GM12878 (cell line): ENCODE data around the gene DRAP1. TPM values are rescaled to one million over a fixed set of nuclear protein-coding genes. Genes with fewer than 3 reads are reported as not detected.
A peak's percentile ranks its signal among the peaks of the same experiment; 100 is the strongest.

Experiments
- ATAC-seq: fragments of 200-7000 bp; cut with Tn5 transposase; 3 replicates; pipeline ENCODE4 v1.9.1; 2020; ENCODE audit warnings: mild to moderate bottlenecking, moderate library complexity
- BruUV-seq: library from RNA; stranded (reverse); fragments of 400-500 nt; replicated peaks from 2 replicates; lab custom pipeline; 2021; lab: Mats Ljungman, UMichigan
- CTCF ChIA-PET: fragments of 300-600 bp; sonication (Branson Sonifier 250); formaldehyde crosslinking; extraction: SDS; loops from one replicate; lab custom pipeline; 2021; ENCODE audit warnings: inconsistent platforms; lab: Yijun Ruan, JAX
- POLR2A ChIA-PET: fragments of 350-600 bp; formaldehyde crosslinking; extraction: SDS; loops from one replicate; lab custom pipeline; 2021; ENCODE audit warnings: inconsistent platforms; lab: Charles Lee
- RAD21 ChIA-PET: fragments of 300-600 bp; sonication (Branson Sonifier 250); formaldehyde crosslinking; loops from one replicate; lab custom pipeline; 2023; ENCODE audit warnings: antibody characterized with exemption; ENCODE audit not compliant: unreplicated experiment; lab: Charles Lee
- SMC1A ChIA-PET: fragments of 300-600 bp; sonication (Branson Sonifier 250); formaldehyde crosslinking; loops from one replicate; lab custom pipeline; 2023; ENCODE audit not compliant: unreplicated experiment, uncharacterized antibody; lab: Charles Lee
- DNase-seq: peaks from one replicate; pipeline ENCODE4 v3.0.0-alpha.2; 2011; ENCODE audit warnings: low read depth, low spot score
- FAIRE-seq: peaks from 3 replicates; lab custom pipeline; 2011; peaks lifted over from hg19 to GRCh38; lab: Jason Lieb, UNC
- H2AFZ ChIP-seq: 2 replicates; pipeline ENCODE4 v1.6.0; 2011; ENCODE audit warnings: low read depth, low read length, control low read depth; ENCODE audit not compliant: control insufficient read depth
- H3K27ac ChIP-seq: 2 replicates; pipeline ENCODE4 v1.5.1; 2011; ENCODE audit warnings: control low read depth; ENCODE audit not compliant: control insufficient read depth, insufficient read depth
- H3K27me3 ChIP-seq, 2 experiments: replicated peaks in 1 of 2; 2 replicates each; pipeline versions ENCODE4 v1.6.0 to v1.6.1; 2011; ENCODE audit warnings: low read length in 1 of 2; ENCODE audit not compliant: control insufficient read depth in 2 of 2, insufficient read depth in 2 of 2
- H3K36me3 ChIP-seq, 2 experiments: 2 replicates each; pipeline ENCODE4 v1.5.1; 2011; ENCODE audit warnings: low read length in 1 of 2; ENCODE audit not compliant: control insufficient read depth in 2 of 2, insufficient read depth in 2 of 2
- H3K4me1 ChIP-seq: 2 replicates; pipeline ENCODE4 v1.6.1; 2011; ENCODE audit warnings: mild to moderate bottlenecking, low read length, moderate library complexity, mixed read lengths; ENCODE audit not compliant: control insufficient read depth, insufficient read depth
- H3K4me2 ChIP-seq: 2 replicates; pipeline ENCODE4 v1.6.0; 2011; ENCODE audit warnings: control low read depth; ENCODE audit not compliant: control insufficient read depth, insufficient read depth
- H3K4me3 ChIP-seq: fragments of 200-600 bp; sonication (generic); 2 replicates; pipeline ENCODE4 v1.5.1; 2016
- H3K79me2 ChIP-seq: 2 replicates; pipeline ENCODE4 v1.6.0; 2011; ENCODE audit warnings: low read length; ENCODE audit not compliant: control insufficient read depth, insufficient read depth
- H3K9ac ChIP-seq: 2 replicates; pipeline ENCODE4 v1.8.0; 2011; ENCODE audit warnings: low read length, control low read depth, mixed read lengths; ENCODE audit not compliant: control insufficient read depth, insufficient read depth
- H3K9me3 ChIP-seq: replicated peaks from 3 replicates; pipeline ENCODE4 v1.5.1; 2011; ENCODE audit warnings: mild to moderate bottlenecking, low read length; ENCODE audit not compliant: control insufficient read depth, insufficient read depth
- H4K20me1 ChIP-seq: 2 replicates; pipeline ENCODE4 v1.6.0; 2011; ENCODE audit not compliant: control insufficient read depth, insufficient read depth
- CEBPZ ChIP-seq: fragments of 150-350 bp; IDR thresholded peaks from 2 replicates; pipeline ENCODE4 v1.6.1; 2016; ENCODE audit warnings: low read depth, low read length
- CTCF ChIP-seq, 3 experiments: IDR thresholded peaks in 2 of 3; conservative IDR thresholded peaks in 1 of 3; 2 replicates each; pipeline ENCODE4 v1.5.1; 2011; ENCODE audit warnings: low read depth in 3 of 3, low read length in 3 of 3, mild to moderate bottlenecking in 3 of 3, control low read depth in 2 of 3, moderate library complexity in 2 of 3, inconsistent platforms in 1 of 3, mixed read lengths in 1 of 3; ENCODE audit not compliant: control insufficient read depth in 2 of 3, insufficient read depth in 1 of 3; ENCODE audit errors: extremely low read depth in 1 of 3
- CUX1 ChIP-seq: IDR thresholded peaks from 2 replicates; pipeline ENCODE4 v1.6.1; 2012; ENCODE audit warnings: improper control_type of control experiment, low read depth, low read length; ENCODE audit not compliant: insufficient replicate concordance
- EED ChIP-seq: sonication (generic); IDR thresholded peaks from 2 replicates; pipeline ENCODE4 v1.6.1; 2016; ENCODE audit warnings: antibody characterized with exemption, low read depth
- HDAC6 ChIP-seq: fragments of 200-600 bp; sonication (generic); IDR thresholded peaks from one replicate; pipeline ENCODE4 v1.8.0; 2017; ENCODE audit warnings: antibody characterized with exemption; ENCODE audit not compliant: unreplicated experiment
- JUNB ChIP-seq: IDR thresholded peaks from 2 replicates; pipeline ENCODE4 v1.6.1; 2016; ENCODE audit warnings: antibody characterized with exemption, mild to moderate bottlenecking
- MTA2 ChIP-seq: fragments of 450-650 bp; IDR thresholded peaks from 2 replicates; pipeline ENCODE4 v1.6.1; 2016; ENCODE audit warnings: low read depth, mild to moderate bottlenecking, moderate library complexity
- POLR2AphosphoS5 ChIP-seq: IDR thresholded peaks from 2 replicates; pipeline ENCODE4 v1.6.1; 2011; ENCODE audit warnings: mild to moderate bottlenecking, low read length, inconsistent platforms
- POU2F2 ChIP-seq: IDR thresholded peaks from 3 replicates; pipeline ENCODE4 v1.6.1; 2011; ENCODE audit warnings: low read depth, mild to moderate bottlenecking, low read length, borderline replicate concordance
- RCOR1 ChIP-seq: conservative IDR thresholded peaks from 2 replicates; pipeline ENCODE4 v1.6.1; 2012; ENCODE audit warnings: low read depth, low read length, improper control_type of control experiment
- WGBS: methylation state at CpG from one replicate; pipeline ENCODE4 v1.1.6; 2016; ENCODE audit warnings: low lambda C conversion rate; ENCODE audit not compliant: insufficient replicate concordance, insufficient coverage; ENCODE audit errors: missing lambda C conversion rate; 5-methylcytosine and 5-hydroxymethylcytosine counted together
- in situ Hi-C: fragments of 300-500 bp; cut with MboI; formaldehyde crosslinking; loops from 9 replicates; pipeline ENCODE4 v1.14.3; 2018; ENCODE audit warnings: mixed read lengths
- intact Hi-C: fragments of 100-400 bp; cut with micrococcal nuclease; formaldehyde crosslinking; loops from one replicate; pipeline ENCODE4 v1.14.2; 2022; ENCODE audit not compliant: unreplicated experiment
- polyA plus RNA-seq, 11 experiments: library from polyadenylated mRNA; depleted of rRNA in 4 of 11; unstranded in 6 of 11; stranded (reverse) in 5 of 11; fragments of >200 nt; fragmentation: Nextera tagmentation in 4 of 11; fragmentation: Illumina TruSeq in 1 of 11; extraction: Ambion mirVana in 4 of 11; extraction: Trizol in 1 of 11; gene quantifications; 1 replicate in 1 of 11; 2 replicates in 10 of 11; pipeline versions ENCODE4 v1.2.1 to v1.2.3, GENCODE V29; 2011 to 2016; ENCODE audit warnings: inconsistent platforms in 2 of 11, missing spikeins in 2 of 11, low read depth in 1 of 11
- total RNA-seq, 4 experiments: library from RNA; depleted of rRNA in 3 of 4; stranded (reverse); fragments of >200 nt in 3 of 4; fragmentation: Illumina TruSeq in 1 of 4; extraction: Trizol in 1 of 4; gene quantifications; 2 replicates each; pipeline versions ENCODE4 v1.2.1 to v1.2.3, GENCODE V29; 2013 to 2021

Gene DRAP1
- total and polyA plus RNA-seq, 10 of the 15 experiments (the other 5 are each of a cell fraction or from before 2014, with no cell fraction given): 9.4 to 163 (median 114) TPM

- in situ Hi-C loops (no loop called here), intact Hi-C loops (loop anchor here (5.0 to 10.0 kb wide), 2 partner anchors 36 to 243 kb away; no protein-coding TSS in a partner anchor)
- ChIA-PET POLR2A (interaction anchor here (0.6 to 7.4 kb wide), 26 partner anchors 6 to 278 kb away, joined by 3 to 155 read pairs (median 4); partner anchors contain the start of genes BANF1, CFL1, EIF1AD and FOSL1), CTCF (interaction anchor here (0.6 to 11.0 kb wide), 24 partner anchors 8 to 244 kb away, joined by 3 to 167 read pairs (median 4); partner anchors contain the start of genes BANF1, CFL1, EIF1AD and FOSL1), RAD21 (interaction anchor here (1.4 to 8.0 kb wide), 13 partner anchors 10 to 180 kb away, joined by 4 to 76 read pairs (median 9); partner anchors contain the start of genes CFL1, FOSL1, KAT5 and MUS81), SMC1A (interaction anchor here (1.3 to 6.7 kb wide), 9 partner anchors 9 to 276 kb away, joined by 3 to 52 read pairs (median 19); partner anchors contain the start of genes CFL1, FOSL1, MUS81 and PCNX3)
- Histone ChIP-seq H3K9me3 (no peaks in the 10 kb centered on the region), H3K4me1 (peaks cover 29% of the 10 kb centered on the region), H3K27me3 (no peaks in the 10 kb centered on the region), H3K79me2 (peaks cover 54% of the 10 kb centered on the region), H2AFZ (no peak overlapping the region), H4K20me1 (no peaks in the 10 kb centered on the region), H3K9ac (peak overlapping the region; percentile 94), H3K36me3 (peaks cover 0 to under 1% of the 10 kb centered on the region in 2 experiments; a peak in 1 of 4 replicates), H3K4me2 (peak overlapping the region; percentile 99), H3K4me3 (peak overlapping the region; percentile 98), H3K27ac (peak overlapping the region; percentile 90)
- peak; percentile 12 for ATAC-seq
- no peak for FAIRE-seq
- no peak for DNase-seq
- TSS peak; percentile 82 for BruUV-seq
- 2% methylated on average over 56 of the region's 57 CpGs for WGBS
- no peak for TF ChIP-seq CEBPZ
- peak; percentile 66 for TF ChIP-seq EED
- no peak for TF ChIP-seq POLR2AphosphoS5
- 0 out of 2 replicates have a peak, but pooled peaks have one; percentile 27 for TF ChIP-seq MTA2
- peak; percentile 54 to 58 (median 54) for TF ChIP-seq CTCF (IDR thresholded peaks at IDR 0.05 in 2 of 3, conservative IDR thresholded peaks at IDR 0.05 in 1 of 3; ENCODE audit: control insufficient read depth in 2 of 3, extremely low read depth in 1 of 3, insufficient read depth in 1 of 3, low read depth in 3 of 3, low read length in 3 of 3)
- no peak for TF ChIP-seq RCOR1
- TF ChIP-seq CUX1: no peak
- no peak for TF ChIP-seq JUNB
- no peak for TF ChIP-seq HDAC6
- no peak; the same call in 2 of the 3 replicates for TF ChIP-seq POU2F2
Observed at GRCh38 chr11:65891219-65892136, 27.7 kb upstream of the DRAP1 start.
